ENCODE measurements around the gene KRTAP5-5.

The KRTAP5-5 gene

DNA sequence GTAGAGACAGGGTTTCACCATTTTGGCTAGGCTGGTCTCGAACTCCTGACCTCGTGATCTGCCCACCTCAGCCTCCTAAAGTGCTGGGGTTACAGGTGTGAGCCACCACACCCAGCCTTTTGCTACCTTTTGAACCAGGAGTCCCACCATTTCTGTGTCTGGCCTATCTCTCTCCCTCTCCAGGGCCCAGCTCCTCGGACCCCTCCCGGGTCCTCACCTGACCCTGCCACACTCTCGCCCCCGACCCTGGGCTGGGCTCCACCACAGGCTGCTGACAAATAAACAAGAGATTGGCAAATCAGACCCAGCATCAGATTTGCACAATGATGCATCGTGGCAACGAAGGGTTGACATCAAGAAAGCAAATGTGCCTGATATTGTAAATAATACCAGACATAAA, 8.8 kb downstream of the KRTAP5-5 start:
- no peak for DNase-seq (ENCODE audit: low spot score)
- TF ChIP-seq, protein P1, sequence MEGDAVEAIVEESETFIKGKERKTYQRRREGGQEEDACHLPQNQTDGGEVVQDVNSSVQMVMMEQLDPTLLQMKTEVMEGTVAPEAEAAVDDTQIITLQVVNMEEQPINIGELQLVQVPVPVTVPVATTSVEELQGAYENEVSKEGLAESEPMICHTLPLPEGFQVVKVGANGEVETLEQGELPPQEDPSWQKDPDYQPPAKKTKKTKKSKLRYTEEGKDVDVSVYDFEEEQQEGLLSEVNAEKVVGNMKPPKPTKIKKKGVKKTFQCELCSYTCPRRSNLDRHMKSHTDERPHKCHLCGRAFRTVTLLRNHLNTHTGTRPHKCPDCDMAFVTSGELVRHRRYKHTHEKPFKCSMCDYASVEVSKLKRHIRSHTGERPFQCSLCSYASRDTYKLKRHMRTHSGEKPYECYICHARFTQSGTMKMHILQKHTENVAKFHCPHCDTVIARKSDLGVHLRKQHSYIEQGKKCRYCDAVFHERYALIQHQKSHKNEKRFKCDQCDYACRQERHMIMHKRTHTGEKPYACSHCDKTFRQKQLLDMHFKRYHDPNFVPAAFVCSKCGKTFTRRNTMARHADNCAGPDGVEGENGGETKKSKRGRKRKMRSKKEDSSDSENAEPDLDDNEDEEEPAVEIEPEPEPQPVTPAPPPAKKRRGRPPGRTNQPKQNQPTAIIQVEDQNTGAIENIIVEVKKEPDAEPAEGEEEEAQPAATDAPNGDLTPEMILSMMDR (IDR thresholded peaks at IDR 0.05; ENCODE audit: extremely low read depth, insufficient read depth, missing control alignments) = no peak
- in situ Hi-C loops (cut with MboI; ENCODE audit: low pct_unique_long_range_greater_than_20kb, low sequenced_read_pairs, unreplicated experiment) = no loop called here

DNA sequence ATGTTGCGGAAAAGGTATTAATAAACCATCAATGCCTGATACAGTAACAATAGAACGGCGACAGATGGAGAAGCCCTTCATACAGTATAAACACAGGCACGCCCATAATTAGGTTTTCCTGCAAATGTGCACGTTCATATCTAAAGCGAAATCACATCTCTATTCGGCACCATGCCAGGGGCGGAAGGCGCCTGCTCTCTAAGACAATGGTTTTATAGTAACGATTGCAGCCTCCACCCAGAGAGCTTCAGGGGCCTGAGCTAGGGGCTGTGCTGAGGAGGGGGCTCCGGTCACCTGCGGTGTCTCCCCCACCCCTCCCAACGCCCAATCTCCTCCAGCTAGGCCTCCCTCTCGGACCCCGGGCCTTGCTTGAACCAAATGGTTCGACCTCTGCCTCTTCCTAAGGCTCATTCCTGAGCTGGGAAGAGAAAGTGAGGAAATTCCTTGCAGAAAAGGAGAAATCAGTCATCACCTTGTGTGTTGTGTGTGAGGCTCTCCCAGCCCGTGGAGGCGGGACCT, 9.6 kb downstream of the KRTAP5-5 start:
- in situ Hi-C loops (cut with MboI; ENCODE audit: low pct_unique_long_range_greater_than_20kb, low sequenced_read_pairs, unreplicated experiment) = no loop called here
- TF ChIP-seq, protein P1 (IDR thresholded peaks at IDR 0.05; ENCODE audit: extremely low read depth, insufficient read depth, missing control alignments) = no peak

GRCh38 chr11:1639666-1640065, 10.1 kb downstream of the KRTAP5-5 start:
- in situ Hi-C loops (cut with MboI; ENCODE audit: low pct_unique_long_range_greater_than_20kb, low sequenced_read_pairs, unreplicated experiment) = no loop called here
- DNase-seq (ENCODE audit: low spot score) = no peak
- TF ChIP-seq, protein P1 (IDR thresholded peaks at IDR 0.05; ENCODE audit: extremely low read depth, insufficient read depth, missing control alignments) = no peak

More for the DNA sequence above, 9.6 kb downstream of the KRTAP5-5 start:
- DNase-seq (ENCODE audit: low spot score) = no peak

DNA sequence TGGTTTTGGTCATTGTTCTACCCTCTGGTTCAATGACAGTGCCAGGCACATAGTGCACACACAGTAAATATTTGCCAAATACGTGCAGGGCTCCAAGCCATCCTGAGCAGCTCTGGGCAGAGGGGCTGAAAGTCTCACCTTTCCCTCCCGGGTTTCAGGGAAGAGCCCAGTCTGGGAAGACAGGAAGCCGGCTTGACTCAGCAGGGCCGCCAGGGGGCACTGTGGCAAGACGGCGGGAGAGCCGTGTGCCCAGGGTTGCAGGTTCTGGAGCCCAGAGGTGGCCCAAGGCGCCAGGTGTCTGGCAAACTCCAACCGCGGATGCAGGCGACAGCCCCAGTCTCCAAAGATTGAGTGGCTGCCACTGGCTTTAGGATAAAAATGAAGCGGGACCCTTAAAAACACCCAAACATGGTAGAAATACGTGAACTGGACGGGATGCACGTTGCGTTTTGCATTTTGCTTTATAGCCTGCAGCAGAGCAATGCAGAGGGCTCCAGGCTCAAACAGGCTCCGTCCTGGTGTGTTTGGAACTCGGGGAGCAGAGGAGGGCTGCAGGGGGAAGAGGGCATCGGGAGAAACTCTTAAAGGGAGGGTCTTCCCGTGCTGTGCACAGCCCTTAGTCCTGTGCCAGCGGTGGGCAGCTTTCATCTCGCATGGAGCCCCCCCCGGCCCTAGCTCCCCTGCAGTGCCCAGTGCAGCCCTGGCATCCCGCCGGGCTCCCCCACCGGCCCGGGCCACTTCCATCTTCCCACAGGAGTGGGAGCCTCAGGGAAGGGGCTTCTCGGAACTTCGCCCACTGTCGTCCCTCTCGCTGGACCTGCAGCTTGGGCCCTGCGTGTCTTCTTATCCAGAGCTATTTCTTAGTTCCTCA, 10.7 kb downstream of the KRTAP5-5 start:
- peak; percentile 75 for DNase-seq (ENCODE audit: low spot score)
- TF ChIP-seq, protein P1 (IDR thresholded peaks at IDR 0.05; ENCODE audit: extremely low read depth, insufficient read depth, missing control alignments) = peak; percentile 85
- in situ Hi-C loops (cut with MboI; ENCODE audit: low pct_unique_long_range_greater_than_20kb, low sequenced_read_pairs, unreplicated experiment) = no loop called here

DNA sequence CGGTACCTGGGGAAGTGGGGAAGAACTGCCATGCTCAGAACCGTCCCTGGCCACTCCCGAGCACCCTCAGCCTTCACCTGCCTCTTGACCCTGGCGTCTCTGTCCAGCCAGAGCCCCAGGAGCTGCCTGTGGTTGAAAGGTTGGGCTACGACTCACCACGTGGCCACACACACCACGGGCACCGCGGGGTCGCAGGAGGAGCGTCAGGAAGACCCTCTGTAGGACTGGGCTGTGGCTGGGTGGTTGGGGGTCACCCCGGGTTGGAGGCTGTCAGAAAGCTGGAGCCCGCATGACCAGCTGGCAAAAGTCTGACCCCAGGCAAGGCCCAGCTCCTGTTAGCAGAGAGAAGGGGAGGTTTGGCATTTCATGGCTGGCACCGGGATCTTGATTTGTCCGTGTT, 11.5 kb downstream of the KRTAP5-5 start:
- TF ChIP-seq, protein P1 (IDR thresholded peaks at IDR 0.05; ENCODE audit: extremely low read depth, insufficient read depth, missing control alignments) = no peak
- no peak for DNase-seq (ENCODE audit: low spot score)
- in situ Hi-C loops (cut with MboI; ENCODE audit: low pct_unique_long_range_greater_than_20kb, low sequenced_read_pairs, unreplicated experiment) = no loop called here

GRCh38 chr11:1642288-1643145, 12.9 kb downstream of the KRTAP5-5 start:
- TF ChIP-seq, protein P1 (IDR thresholded peaks at IDR 0.05; ENCODE audit: extremely low read depth, insufficient read depth, missing control alignments) = no peak
- no peak for DNase-seq (ENCODE audit: low spot score)
- in situ Hi-C loops (cut with MboI; ENCODE audit: low pct_unique_long_range_greater_than_20kb, low sequenced_read_pairs, unreplicated experiment) = no loop called here

Measured in GM13977 (cell line).